ENCODE results near the gene IPO4.
"Not testable (repeated sequence)": the region's sequence is repeated elsewhere in the genome, so short reads cannot be mapped to it uniquely, and the experiment has no call there.

Gene IPO4

GRCh38 chr14:24226473-24226872 is 37.9 kb upstream of the IPO4 start:
- Histone ChIP-seq H3K9ac (no peak overlapping the region), H3K36me3 (ENCODE audit: control insufficient read depth, insufficient read depth, low read length) (no peaks in the 10 kb centered on the region), H3K4me3 (ENCODE audit: low read depth, low read length) (no peak overlapping the region), H3K4me1 (peaks cover 4% of the 10 kb centered on the region), H3K27me3 (ENCODE audit: control insufficient read depth, insufficient read depth, low read length) (no peaks in the 10 kb centered on the region), H3K27ac (no peak overlapping the region), H2AFZ (no peak overlapping the region), H3K4me2 (ENCODE audit: low read length) (no peak overlapping the region), H3K79me2 (peaks cover 40% of the 10 kb centered on the region), H3K9me3 (ENCODE audit: control insufficient read depth, low read length) (no peaks in the 10 kb centered on the region)
- no peak for TF ChIP-seq CTCF (IDR thresholded peaks at IDR 0.05)

- no peaks in the 10 kb centered on the region for H3K36me3 ChIP-seq (ENCODE audit: control insufficient read depth, insufficient read depth, low read length)
- H3K4me1 ChIP-seq = no peaks in the 10 kb centered on the region
- H3K9me3 ChIP-seq (ENCODE audit: control insufficient read depth, low read length) = no peaks in the 10 kb centered on the region
- no peaks in the 10 kb centered on the region for H3K27me3 ChIP-seq (ENCODE audit: control insufficient read depth, insufficient read depth, low read length)
- TF ChIP-seq CTCF (IDR thresholded peaks at IDR 0.05) = no peak
- H2AFZ ChIP-seq = no peak overlapping the region
- no peak overlapping the region for H3K4me3 ChIP-seq (ENCODE audit: low read depth, low read length)
- H3K4me2 ChIP-seq (ENCODE audit: low read length) = no peak overlapping the region
- H3K9ac ChIP-seq = no peak overlapping the region
- H3K27ac ChIP-seq = no peak overlapping the region
- peaks cover 47% of the 10 kb centered on the region for H3K79me2 ChIP-seq
Measured at GRCh38 chr14:24224618-24225071, 36.0 kb upstream of the IPO4 start.

GRCh38 chr14:24222987-24223386 is 34.4 kb upstream of the IPO4 start:
- not testable (repeated sequence) for H3K36me3 ChIP-seq (ENCODE audit: control insufficient read depth, insufficient read depth, low read length); H3K27me3 ChIP-seq (ENCODE audit: control insufficient read depth, insufficient read depth, low read length); H3K4me1 ChIP-seq; H3K27ac ChIP-seq; H3K9me3 ChIP-seq (ENCODE audit: control insufficient read depth, low read length); H3K4me3 ChIP-seq (ENCODE audit: low read depth, low read length); H3K9ac ChIP-seq; H3K4me2 ChIP-seq (ENCODE audit: low read length); H2AFZ ChIP-seq
- H3K79me2 ChIP-seq = peaks cover 55% of the 10 kb centered on the region

GRCh38 chr14:24219521-24219920 is 30.9 kb upstream of the IPO4 start:
- Histone ChIP-seq H3K79me2 (peaks cover 37% of the 10 kb centered on the region), H2AFZ (no peak overlapping the region), H3K27me3 (ENCODE audit: control insufficient read depth, insufficient read depth, low read length) (no peaks in the 10 kb centered on the region), H3K4me3 (ENCODE audit: low read depth, low read length) (no peak overlapping the region), H3K9me3 (ENCODE audit: control insufficient read depth, low read length) (no peaks in the 10 kb centered on the region), H3K27ac (no peak overlapping the region), H3K36me3 (ENCODE audit: control insufficient read depth, insufficient read depth, low read length) (no peaks in the 10 kb centered on the region), H3K4me1 (peaks cover 3% of the 10 kb centered on the region), H3K4me2 (ENCODE audit: low read length) (no peak overlapping the region), H3K9ac (no peak overlapping the region)
- no peak for TF ChIP-seq CTCF (IDR thresholded peaks at IDR 0.05)

- Histone ChIP-seq H3K36me3 (ENCODE audit: control insufficient read depth, insufficient read depth, low read length) (no peaks in the 10 kb centered on the region), H3K4me3 (ENCODE audit: low read depth, low read length) (no peak overlapping the region), H3K27ac (no peak overlapping the region), H3K9me3 (ENCODE audit: control insufficient read depth, low read length) (no peaks in the 10 kb centered on the region), H3K27me3 (ENCODE audit: control insufficient read depth, insufficient read depth, low read length) (no peaks in the 10 kb centered on the region), H2AFZ (no peak overlapping the region), H3K79me2 (peaks cover 33% of the 10 kb centered on the region), H3K4me1 (peaks cover 7% of the 10 kb centered on the region), H3K9ac (no peak overlapping the region), H3K4me2 (ENCODE audit: low read length) (no peak overlapping the region)
- no peak for TF ChIP-seq CTCF (IDR thresholded peaks at IDR 0.05)
Measured at GRCh38 chr14:24219080-24219479, 30.5 kb upstream of the IPO4 start.

- not testable (repeated sequence) for H3K9ac ChIP-seq, H3K27ac ChIP-seq, H2AFZ ChIP-seq
Measured at GRCh38 chr14:24216876-24217275, 28.3 kb upstream of the IPO4 start.

More at GRCh38 chr14:24216876-24217275, 28.3 kb upstream of the IPO4 start:
- not testable (repeated sequence) for H3K9me3 ChIP-seq (ENCODE audit: control insufficient read depth, low read length); H3K4me2 ChIP-seq (ENCODE audit: low read length); H3K4me1 ChIP-seq; H3K4me3 ChIP-seq (ENCODE audit: low read depth, low read length); H3K27me3 ChIP-seq (ENCODE audit: control insufficient read depth, insufficient read depth, low read length); H3K36me3 ChIP-seq (ENCODE audit: control insufficient read depth, insufficient read depth, low read length)
- peaks cover 32% of the 10 kb centered on the region for H3K79me2 ChIP-seq

All from parathyroid adenoma (tissue), 2 donors.